Smooth muscle cell (in vitro differentiated cells): ENCODE measurements around the gene KRTAP5-6. TPM values are rescaled to one million over a fixed set of nuclear protein-coding genes. Genes with fewer than 3 reads are reported as not detected.
A peak's percentile ranks its signal among the peaks of the same experiment; 100 is the strongest.

Experiments
- DNase-seq: peaks from one replicate; lab custom pipeline; 2025; ENCODE audit not compliant: unreplicated experiment; lab: John Stamatoyannopoulos, UW
- H2AFZ ChIP-seq: fragments of 200-600 bp; sonication (generic); 2 replicates; pipeline ENCODE4 v1.6.0; 2016; ENCODE audit warnings: antibody characterized with exemption, low read depth, mild to moderate bottlenecking
- H3F3A ChIP-seq: fragments of 200-600 bp; sonication (generic); 2 replicates; pipeline ENCODE4 v1.6.0; 2017; ENCODE audit warnings: antibody characterized with exemption, low read depth
- H3K27ac ChIP-seq: fragments of 200-600 bp; sonication (generic); 2 replicates; pipeline ENCODE4 v1.5.1; 2016; ENCODE audit warnings: low read depth, mild to moderate bottlenecking
- H3K27me3 ChIP-seq: fragments of 200-600 bp; sonication (generic); 2 replicates; pipeline ENCODE4 v1.6.1; 2016; ENCODE audit warnings: low read depth, mild to moderate bottlenecking
- H3K36me3 ChIP-seq: fragments of 200-600 bp; sonication (generic); 2 replicates; pipeline ENCODE4 v1.5.1; 2016; ENCODE audit warnings: low read depth
- H3K4me1 ChIP-seq: fragments of 200-600 bp; sonication (generic); 2 replicates; pipeline ENCODE4 v1.5.1; 2016; ENCODE audit warnings: low read depth
- H3K4me2 ChIP-seq: fragments of 200-600 bp; sonication (generic); 2 replicates; pipeline ENCODE4 v1.6.0; 2016; ENCODE audit warnings: mild to moderate bottlenecking
- H3K4me3 ChIP-seq: fragments of 200-600 bp; sonication (generic); 2 replicates; pipeline ENCODE4 v1.5.1; 2016; ENCODE audit warnings: mild to moderate bottlenecking
- H3K79me2 ChIP-seq: fragments of 200-600 bp; sonication (generic); 2 replicates; pipeline ENCODE4 v1.6.0; 2016; ENCODE audit warnings: low read depth, mild to moderate bottlenecking
- H3K9ac ChIP-seq: fragments of 200-600 bp; sonication (generic); 2 replicates; pipeline ENCODE4 v1.6.0; 2016; ENCODE audit warnings: low read depth
- H3K9me3 ChIP-seq: fragments of 200-600 bp; sonication (generic); replicated peaks from 2 replicates; pipeline ENCODE4 v1.5.1; 2016; ENCODE audit warnings: low read depth
- H4K20me1 ChIP-seq: fragments of 200-600 bp; sonication (generic); 2 replicates; pipeline ENCODE4 v1.6.0; 2016; ENCODE audit warnings: low read depth
- WGBS: methylation state at CpG from one replicate; pipeline ENCODE4 v1.1.7; 2016; ENCODE audit warnings: low lambda C conversion rate; 5-methylcytosine and 5-hydroxymethylcytosine counted together
- polyA plus RNA-seq: library from polyadenylated mRNA; unstranded; fragments of >200 nt; fragmentation: Nextera tagmentation; extraction: Ambion mirVana; gene quantifications from 2 replicates; pipeline ENCODE4 v1.2.1, GENCODE V29; 2016
- total RNA-seq: library from RNA; depleted of rRNA; stranded (reverse); fragments of >200 nt; gene quantifications from 2 replicates; pipeline ENCODE4 v1.2.3, GENCODE V29; 2014
- TF ChIP-seq, protein P1 (sequence below): fragments of 200-600 bp; sonication (generic); IDR thresholded peaks from 2 replicates; pipeline ENCODE4 v1.5.1; 2017; ENCODE audit warnings: borderline replicate concordance, mild to moderate bottlenecking, antibody characterized with exemption; ENCODE audit not compliant: insufficient read depth, poor library complexity, severe bottlenecking

The KRTAP5-6 gene
- total and polyA plus RNA-seq, 2 experiments from 2014 or later, result not detected

DNA sequence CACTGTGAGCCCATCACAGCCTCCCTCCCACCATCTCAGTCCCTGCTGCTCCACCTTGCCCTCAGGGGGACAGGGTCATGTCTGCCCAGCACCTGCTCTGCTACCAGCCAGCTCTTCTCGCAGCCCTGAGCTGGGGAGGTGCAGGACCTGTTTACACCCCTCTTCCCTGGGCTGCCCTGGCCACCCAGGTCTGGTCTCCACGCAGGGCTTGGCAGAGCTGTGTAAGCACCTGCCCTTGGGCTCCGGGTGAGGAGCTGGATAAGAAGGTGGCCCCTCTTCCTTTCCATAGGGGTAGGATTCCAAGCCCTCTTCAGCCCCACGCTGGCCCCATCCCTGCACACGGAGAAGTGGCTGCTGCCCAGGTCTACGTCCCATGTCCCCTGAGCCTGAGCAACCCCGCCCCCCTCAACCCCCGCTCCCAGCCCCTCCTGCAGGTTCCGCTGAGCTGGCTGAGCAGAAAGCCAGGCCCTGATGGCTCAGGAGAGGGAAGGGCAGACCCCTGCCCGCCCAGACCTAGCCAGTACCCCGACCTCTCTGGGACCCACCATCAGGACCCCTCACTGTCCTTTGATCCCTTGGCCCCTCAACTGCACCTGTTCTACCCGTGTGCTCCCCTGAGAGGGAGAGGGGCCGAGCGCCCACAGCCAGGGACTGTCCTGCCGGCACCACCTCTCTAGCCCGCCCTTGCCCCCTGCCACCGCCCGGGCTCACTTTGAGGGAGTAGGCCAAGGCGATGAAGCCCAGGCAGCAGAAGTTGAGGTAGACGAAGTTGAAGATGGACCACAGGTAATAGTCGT, 50.2 kb downstream of the KRTAP5-6 start:
- H3K36me3 ChIP-seq, result no peaks in the 10 kb centered on the region
- H3K4me3 ChIP-seq, result no peak overlapping the region
- peaks cover 38% of the 10 kb centered on the region for H4K20me1 ChIP-seq
- 94% methylated on average over 19 of the region's 21 CpGs for WGBS
- H3K27me3 ChIP-seq, result no peaks in the 10 kb centered on the region
- H3F3A ChIP-seq, result peaks cover 8% of the 10 kb centered on the region
- no peak for DNase-seq
- no peak overlapping the region for H3K9ac ChIP-seq
- TF ChIP-seq, protein P1, sequence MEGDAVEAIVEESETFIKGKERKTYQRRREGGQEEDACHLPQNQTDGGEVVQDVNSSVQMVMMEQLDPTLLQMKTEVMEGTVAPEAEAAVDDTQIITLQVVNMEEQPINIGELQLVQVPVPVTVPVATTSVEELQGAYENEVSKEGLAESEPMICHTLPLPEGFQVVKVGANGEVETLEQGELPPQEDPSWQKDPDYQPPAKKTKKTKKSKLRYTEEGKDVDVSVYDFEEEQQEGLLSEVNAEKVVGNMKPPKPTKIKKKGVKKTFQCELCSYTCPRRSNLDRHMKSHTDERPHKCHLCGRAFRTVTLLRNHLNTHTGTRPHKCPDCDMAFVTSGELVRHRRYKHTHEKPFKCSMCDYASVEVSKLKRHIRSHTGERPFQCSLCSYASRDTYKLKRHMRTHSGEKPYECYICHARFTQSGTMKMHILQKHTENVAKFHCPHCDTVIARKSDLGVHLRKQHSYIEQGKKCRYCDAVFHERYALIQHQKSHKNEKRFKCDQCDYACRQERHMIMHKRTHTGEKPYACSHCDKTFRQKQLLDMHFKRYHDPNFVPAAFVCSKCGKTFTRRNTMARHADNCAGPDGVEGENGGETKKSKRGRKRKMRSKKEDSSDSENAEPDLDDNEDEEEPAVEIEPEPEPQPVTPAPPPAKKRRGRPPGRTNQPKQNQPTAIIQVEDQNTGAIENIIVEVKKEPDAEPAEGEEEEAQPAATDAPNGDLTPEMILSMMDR, result no peak
- H3K79me2 ChIP-seq, result no peaks in the 10 kb centered on the region
- no peaks in the 10 kb centered on the region for H3K9me3 ChIP-seq
- no peak overlapping the region for H2AFZ ChIP-seq
- H3K27ac ChIP-seq, result no peak overlapping the region
- H3K4me1 ChIP-seq, result peaks cover 15% of the 10 kb centered on the region
- peak overlapping the region; percentile 98 for H3K4me2 ChIP-seq

Other genes with a start within 250 kb of the KRTAP5-6 start
- 2.5 and 19.0 TPM in 2 replicates for gene MOB2, start 210.4 kb upstream of the KRTAP5-6 start, total RNA-seq
- 24.0 and 35.7 TPM in 2 replicates for gene MOB2, start 210.4 kb upstream of the KRTAP5-6 start, polyA plus RNA-seq
- 2.2 and 6.3 TPM in 2 replicates for gene DUSP8, start 124.9 kb upstream of the KRTAP5-6 start, total RNA-seq
- gene DUSP8, start 124.9 kb upstream of the KRTAP5-6 start, polyA plus RNA-seq, result 5.0 and 8.2 TPM in 2 replicates
- gene KRTAP5-1, start 111.9 kb upstream of the KRTAP5-6 start, total RNA-seq, result not detected in 2 replicates
- gene KRTAP5-1, start 111.9 kb upstream of the KRTAP5-6 start, polyA plus RNA-seq, result 0.45 TPM in 1 of 2 replicates, not detected in the other
- not detected in 2 replicates for gene KRTAP5-2, start 98.9 kb upstream of the KRTAP5-6 start, total RNA-seq
- 0.14 TPM in 1 of 2 replicates, not detected in the other for gene KRTAP5-2, start 98.9 kb upstream of the KRTAP5-6 start, polyA plus RNA-seq
- not detected in 2 replicates for gene KRTAP5-3, start 88.7 kb upstream of the KRTAP5-6 start, total RNA-seq
- gene KRTAP5-3, start 88.7 kb upstream of the KRTAP5-6 start, polyA plus RNA-seq, result not detected in 2 replicates
- gene KRTAP5-4, start 75.1 kb upstream of the KRTAP5-6 start, total RNA-seq, result not detected in 2 replicates
- gene KRTAP5-4, start 75.1 kb upstream of the KRTAP5-6 start, polyA plus RNA-seq, result not detected in 2 replicates
- not detected in 2 replicates for gene KRTAP5-5, start 67.4 kb upstream of the KRTAP5-6 start, total RNA-seq
- gene KRTAP5-5, start 67.4 kb upstream of the KRTAP5-6 start, polyA plus RNA-seq, result not detected in 2 replicates
- 0.49 and 2.5 TPM in 2 replicates for gene IFITM10, start 53.4 kb downstream of the KRTAP5-6 start, total RNA-seq
- gene IFITM10, start 53.4 kb downstream of the KRTAP5-6 start, polyA plus RNA-seq, result 2.2 and 4.2 TPM in 2 replicates
- gene CTSD, start 66.7 kb downstream of the KRTAP5-6 start, total RNA-seq, result 101 and 123 TPM in 2 replicates
- 301 and 310 TPM in 2 replicates for gene CTSD, start 66.7 kb downstream of the KRTAP5-6 start, polyA plus RNA-seq
- 0.13 TPM in 1 of 2 replicates, not detected in the other for gene SYT8, start 137.8 kb downstream of the KRTAP5-6 start, total RNA-seq
- 1.4 and 2.0 TPM in 2 replicates for gene SYT8, start 137.8 kb downstream of the KRTAP5-6 start, polyA plus RNA-seq
- gene TNNI2, start 141.8 kb downstream of the KRTAP5-6 start, total RNA-seq, result 0.94 TPM in 1 of 2 replicates, not detected in the other
- gene TNNI2, start 141.8 kb downstream of the KRTAP5-6 start, polyA plus RNA-seq, result 0.74 and 1.2 TPM in 2 replicates
- 1.7 and 2.1 TPM in 2 replicates for gene LSP1, start 155.9 kb downstream of the KRTAP5-6 start, total RNA-seq
- 8.7 and 13.7 TPM in 2 replicates for gene LSP1, start 155.9 kb downstream of the KRTAP5-6 start, polyA plus RNA-seq
- not detected in 2 replicates for gene PRR33, start 194.7 kb downstream of the KRTAP5-6 start, total RNA-seq
- not detected in 2 replicates for gene PRR33, start 194.7 kb downstream of the KRTAP5-6 start, polyA plus RNA-seq
- gene TNNT3, start 222.5 kb downstream of the KRTAP5-6 start, total RNA-seq, result 1.9 TPM in 1 of 2 replicates, not detected in the other
- 0.97 and 4.7 TPM in 2 replicates for gene TNNT3, start 222.5 kb downstream of the KRTAP5-6 start, polyA plus RNA-seq